Spleen (tissue), 7 donors: ENCODE data around the gene STAM2.

Experiments
- POLR2A ChIP-seq, 3 donors: fragments of 450-650 bp; IDR thresholded peaks; one replicate each; pipeline ENCODE4 v1.5.1; 2017; ENCODE audit warnings: antibody characterized with exemption in 3 of 3, mild to moderate bottlenecking in 1 of 3
- POLR2AphosphoS5 ChIP-seq, 3 donors: sonication (generic); formaldehyde crosslinking; IDR thresholded peaks; one replicate each; pipeline ENCODE4 v1.5.1; 2017; ENCODE audit warnings: antibody characterized with exemption in 3 of 3
- TF ChIP-seq, protein P1 (sequence below), 11 experiments: fragments of 200-600 bp in 7 of 11; fragments of 450-650 bp in 4 of 11; sonication (generic) in 4 of 11; IDR thresholded peaks in 8 of 11; conservative IDR thresholded peaks in 3 of 11; 1 replicate in 7 of 11; 2 replicates in 4 of 11; pipeline versions ENCODE4 v1.4.0 to v1.8.0; 2016 to 2021; ENCODE audit warnings: antibody characterized with exemption in 11 of 11, inconsistent platforms in 4 of 11, mild to moderate bottlenecking in 1 of 11
- donor health status: DM: no; HTN: no; CAD: no; lungs with moderate emphysema.
- donor health status: DM: no; HTN: no; CAD: no.
- donor health status: DM: no; HTN: no; CAD: no.

DNA sequence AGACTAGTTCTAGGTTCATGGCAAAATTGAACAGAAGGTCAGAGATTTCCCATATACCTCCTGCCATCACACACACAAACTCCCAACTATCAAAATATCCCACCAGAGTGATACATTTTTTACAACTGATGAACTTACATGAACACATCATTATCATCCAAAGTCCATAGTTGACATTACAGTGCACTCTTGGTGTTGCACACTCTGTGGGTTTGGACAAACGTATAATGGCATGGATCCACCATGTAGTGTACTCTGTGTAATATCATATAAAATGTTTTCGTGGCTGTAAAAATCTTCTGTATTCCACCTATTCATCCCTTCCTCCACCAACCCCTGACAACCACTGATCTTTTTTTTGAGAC is 25.9 kb upstream of the STAM2 start:
- TF ChIP-seq, protein P1, sequence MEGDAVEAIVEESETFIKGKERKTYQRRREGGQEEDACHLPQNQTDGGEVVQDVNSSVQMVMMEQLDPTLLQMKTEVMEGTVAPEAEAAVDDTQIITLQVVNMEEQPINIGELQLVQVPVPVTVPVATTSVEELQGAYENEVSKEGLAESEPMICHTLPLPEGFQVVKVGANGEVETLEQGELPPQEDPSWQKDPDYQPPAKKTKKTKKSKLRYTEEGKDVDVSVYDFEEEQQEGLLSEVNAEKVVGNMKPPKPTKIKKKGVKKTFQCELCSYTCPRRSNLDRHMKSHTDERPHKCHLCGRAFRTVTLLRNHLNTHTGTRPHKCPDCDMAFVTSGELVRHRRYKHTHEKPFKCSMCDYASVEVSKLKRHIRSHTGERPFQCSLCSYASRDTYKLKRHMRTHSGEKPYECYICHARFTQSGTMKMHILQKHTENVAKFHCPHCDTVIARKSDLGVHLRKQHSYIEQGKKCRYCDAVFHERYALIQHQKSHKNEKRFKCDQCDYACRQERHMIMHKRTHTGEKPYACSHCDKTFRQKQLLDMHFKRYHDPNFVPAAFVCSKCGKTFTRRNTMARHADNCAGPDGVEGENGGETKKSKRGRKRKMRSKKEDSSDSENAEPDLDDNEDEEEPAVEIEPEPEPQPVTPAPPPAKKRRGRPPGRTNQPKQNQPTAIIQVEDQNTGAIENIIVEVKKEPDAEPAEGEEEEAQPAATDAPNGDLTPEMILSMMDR (IDR thresholded peaks at IDR 0.05 in 8 of 11, conservative IDR thresholded peaks at IDR 0.05 in 3 of 11): no peak
- no peak for TF ChIP-seq POLR2AphosphoS5 (IDR thresholded peaks at IDR 0.05)
- no peak for TF ChIP-seq POLR2A (IDR thresholded peaks at IDR 0.05)
